CD4-positive, alpha-beta T cell (primary cell): ENCODE data around the gene CIB4. TPM values are rescaled to one million over a fixed set of nuclear protein-coding genes. Genes with fewer than 3 reads are reported as not detected.
A peak's percentile ranks its signal among the peaks of the same experiment; 100 is the strongest.

Experiments used
- ATAC-seq: fragments of 200-7000 bp; cut with Tn5 transposase; one replicate; pipeline ENCODE4 v1.10.0; 2022; ENCODE audit warnings: mild to moderate bottlenecking; ENCODE audit not compliant: poor library complexity
- CTCF ChIA-PET: fragments of 350-600 bp; sonication (Branson Sonifier 250); formaldehyde crosslinking; loops from one replicate; lab custom pipeline; 2021; ENCODE audit warnings: antibody characterized with exemption, inconsistent platforms; lab: Charles Lee
- POLR2A ChIA-PET: fragments of 350-600 bp; sonication (Branson Sonifier 250); formaldehyde crosslinking; loops from one replicate; lab custom pipeline; 2021; ENCODE audit warnings: antibody characterized with exemption, inconsistent platforms; lab: Charles Lee
- DNase-seq, 14 experiments: peaks; one replicate each; pipeline ENCODE4 v3.0.0-alpha.2; 2013 to 2020; ENCODE audit warnings: mixed read lengths in 2 of 14
- H3K27ac ChIP-seq, 2 donors: one replicate each; pipeline versions ENCODE4 v1.5.1 to v1.7.0; 2013; ENCODE audit warnings: low read length in 2 of 2, low read depth in 1 of 2, mild to moderate bottlenecking in 1 of 2
- H3K27me3 ChIP-seq, 2 experiments: 1 replicate in 1 of 2; 2 replicates in 1 of 2; pipeline versions ENCODE4 v1.6.1 to v1.7.0; 2013; ENCODE audit warnings: low read length in 2 of 2, control low read depth in 1 of 2, mild to moderate bottlenecking in 1 of 2, moderate library complexity in 1 of 2; ENCODE audit not compliant: insufficient read depth in 2 of 2, control insufficient read depth in 1 of 2
- H3K36me3 ChIP-seq: one replicate; pipeline ENCODE4 v1.6.1; 2013; ENCODE audit warnings: low read length, control low read depth; ENCODE audit not compliant: insufficient read depth
- H3K4me1 ChIP-seq: one replicate; pipeline ENCODE4 v1.6.1; 2013; ENCODE audit warnings: low read length, control low read depth; ENCODE audit not compliant: insufficient read depth
- H3K4me3 ChIP-seq: one replicate; pipeline ENCODE4 v1.5.1; 2013; ENCODE audit warnings: mild to moderate bottlenecking, low read length, moderate library complexity
- H3K9me3 ChIP-seq, 2 experiments: 1 replicate in 1 of 2; 2 replicates in 1 of 2; pipeline versions ENCODE4 v1.6.1 to v1.7.0; 2013; ENCODE audit warnings: low read length in 2 of 2, mild to moderate bottlenecking in 2 of 2, control low read depth in 1 of 2, moderate library complexity in 1 of 2; ENCODE audit not compliant: control insufficient read depth in 1 of 2, insufficient read depth in 1 of 2
- H3K27ac Mint-ChIP-seq: one replicate; pipeline ENCODE4 v1.8.0; 2020; ENCODE audit warnings: mixed read lengths
- H3K27me3 Mint-ChIP-seq: one replicate; pipeline ENCODE4 v1.8.0; 2021; ENCODE audit warnings: mixed read lengths
- H3K36me3 Mint-ChIP-seq: one replicate; pipeline ENCODE4 v1.8.0; 2021; ENCODE audit warnings: low read depth, mixed read lengths
- H3K4me1 Mint-ChIP-seq: one replicate; pipeline ENCODE4 v1.8.0; 2021; ENCODE audit warnings: low read depth, mixed read lengths
- H3K4me3 Mint-ChIP-seq: one replicate; pipeline ENCODE4 v1.8.0; 2020; ENCODE audit warnings: mild to moderate bottlenecking, mixed read lengths
- H3K9me3 Mint-ChIP-seq: one replicate; pipeline ENCODE4 v1.8.0; 2020; ENCODE audit warnings: mixed read lengths
- intact Hi-C, 2 experiments: fragments of 100-400 bp; cut with DNase I in 1 of 2; cut with micrococcal nuclease in 1 of 2; formaldehyde crosslinking; loops; one replicate each; pipeline versions ENCODE4 v1.15.1 to v1.9.0; 2023 to 2025; cut with DNase I, micrococcal nuclease
- total RNA-seq, 174 experiments: library from RNA in 2 of 174; stranded (reverse) in 2 of 174; gene quantifications; one replicate each; pipeline ENCODE4 v1.2.3 and lab custom pipeline; 2021 to 2026
- TF ChIP-seq, protein P1 (sequence below): fragments of 200-600 bp; IDR thresholded peaks from one replicate; pipeline ENCODE4 v1.8.0; 2022; ENCODE audit warnings: antibody characterized with exemption, mild to moderate bottlenecking

The CIB4 gene
- total RNA-seq, 2 experiments from 2014 or later: not detected

DNA sequence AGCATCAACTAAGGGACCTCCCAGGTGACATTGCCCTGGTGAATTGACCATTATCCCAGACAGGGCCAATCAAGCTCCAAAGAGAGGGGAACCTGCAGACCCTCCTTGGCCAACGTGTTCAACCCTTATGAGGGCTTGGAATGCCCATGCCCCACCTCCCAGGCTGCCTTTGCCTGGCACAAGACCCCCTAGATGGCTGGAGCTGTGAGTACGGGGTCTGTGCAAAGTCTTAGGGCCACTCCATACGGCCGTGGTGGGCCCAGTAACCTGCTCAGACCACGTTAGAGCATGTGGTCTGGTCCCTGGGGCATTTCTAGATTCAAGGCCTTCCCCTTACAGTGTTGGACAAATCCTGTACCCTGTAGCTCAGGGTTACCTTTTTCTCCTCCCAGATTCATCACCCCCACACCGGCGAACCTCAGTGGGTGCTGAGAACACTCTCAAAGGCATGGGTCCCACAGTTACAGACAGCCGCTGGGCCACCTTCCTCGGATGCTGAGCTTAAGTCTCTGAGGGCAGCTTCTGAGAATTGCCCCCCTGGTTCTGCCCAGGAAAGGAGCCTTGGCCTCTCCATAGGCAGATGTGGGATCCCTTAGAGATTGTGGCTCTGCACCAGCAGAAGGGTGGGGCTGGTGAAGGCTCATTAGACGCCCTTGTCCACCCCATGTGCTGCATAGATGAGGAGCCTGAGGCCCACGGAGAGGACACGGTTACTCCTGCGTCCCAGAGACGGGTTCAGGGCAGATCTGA, 33.0 kb upstream of the CIB4 start:
- Mint-ChIP-seq H3K36me3 (no peaks in the 10 kb centered on the region), H3K9me3 (no peaks in the 10 kb centered on the region), H3K4me1 (no peaks in the 10 kb centered on the region), H3K4me3 (no peak overlapping the region), H3K27me3 (peaks cover 63% of the 10 kb centered on the region), H3K27ac (no peak overlapping the region)
- Histone ChIP-seq H3K4me1 (no peaks in the 10 kb centered on the region), H3K36me3 (no peaks in the 10 kb centered on the region), H3K9me3 (no peaks in the 10 kb centered on the region), H3K27me3 (peaks cover 7 to 29% of the 10 kb centered on the region in 2 experiments), H3K4me3 (no peak overlapping the region), H3K27ac (no peak overlapping the region)
- POLR2A ChIA-PET: no interaction called here
- CTCF ChIA-PET: no interaction called here
- TF ChIP-seq, protein P1, sequence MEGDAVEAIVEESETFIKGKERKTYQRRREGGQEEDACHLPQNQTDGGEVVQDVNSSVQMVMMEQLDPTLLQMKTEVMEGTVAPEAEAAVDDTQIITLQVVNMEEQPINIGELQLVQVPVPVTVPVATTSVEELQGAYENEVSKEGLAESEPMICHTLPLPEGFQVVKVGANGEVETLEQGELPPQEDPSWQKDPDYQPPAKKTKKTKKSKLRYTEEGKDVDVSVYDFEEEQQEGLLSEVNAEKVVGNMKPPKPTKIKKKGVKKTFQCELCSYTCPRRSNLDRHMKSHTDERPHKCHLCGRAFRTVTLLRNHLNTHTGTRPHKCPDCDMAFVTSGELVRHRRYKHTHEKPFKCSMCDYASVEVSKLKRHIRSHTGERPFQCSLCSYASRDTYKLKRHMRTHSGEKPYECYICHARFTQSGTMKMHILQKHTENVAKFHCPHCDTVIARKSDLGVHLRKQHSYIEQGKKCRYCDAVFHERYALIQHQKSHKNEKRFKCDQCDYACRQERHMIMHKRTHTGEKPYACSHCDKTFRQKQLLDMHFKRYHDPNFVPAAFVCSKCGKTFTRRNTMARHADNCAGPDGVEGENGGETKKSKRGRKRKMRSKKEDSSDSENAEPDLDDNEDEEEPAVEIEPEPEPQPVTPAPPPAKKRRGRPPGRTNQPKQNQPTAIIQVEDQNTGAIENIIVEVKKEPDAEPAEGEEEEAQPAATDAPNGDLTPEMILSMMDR: no peak
- ATAC-seq (no peak), DNase-seq (no peak)
- intact Hi-C loops: no loop called here

DNA sequence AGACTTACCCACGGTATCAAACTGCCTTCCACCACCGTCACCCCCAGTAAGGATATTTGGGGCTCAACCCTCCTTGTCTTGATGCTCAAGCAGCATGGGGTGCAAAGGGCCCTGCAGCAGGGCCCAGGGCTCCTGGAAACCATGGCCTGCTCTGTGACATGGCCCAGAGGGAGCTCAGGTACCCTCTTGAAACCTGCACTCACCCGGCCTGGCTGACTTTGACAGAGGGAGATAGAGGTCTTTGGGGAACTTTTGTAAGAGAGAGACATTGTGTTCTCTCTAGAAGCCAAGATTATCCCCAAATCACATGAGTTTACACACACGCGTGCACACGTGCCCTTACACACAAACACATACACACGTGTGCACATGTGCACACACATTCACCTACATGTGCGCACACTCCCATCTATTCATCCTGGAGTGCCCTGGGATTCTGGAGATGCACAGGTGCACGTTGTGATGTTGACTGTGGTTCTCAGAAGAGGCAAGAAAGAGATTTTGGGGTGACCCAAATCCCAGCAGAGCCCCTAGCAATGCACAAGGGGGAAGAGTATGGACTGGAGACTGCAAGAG, 31.7 kb upstream of the CIB4 start:
- no peaks in the 10 kb centered on the region for H3K36me3 ChIP-seq
- peaks cover 11 to 31% of the 10 kb centered on the region in 2 experiments for H3K27me3 ChIP-seq
- H3K27ac ChIP-seq: no peak overlapping the region
- no peak overlapping the region for H3K4me3 ChIP-seq
- TF ChIP-seq, protein P1: no peak
- Mint-ChIP-seq H3K9me3 (no peaks in the 10 kb centered on the region), H3K4me1 (no peaks in the 10 kb centered on the region), H3K4me3 (no peak overlapping the region), H3K27ac (no peak overlapping the region), H3K36me3 (no peaks in the 10 kb centered on the region), H3K27me3 (peaks cover 65% of the 10 kb centered on the region)
- POLR2A ChIA-PET: no interaction called here
- intact Hi-C loops: no loop called here
- CTCF ChIA-PET: no interaction called here
- ATAC-seq (no peak), DNase-seq (peak in 1 of 14 experiments; percentile 26)
- H3K4me1 ChIP-seq: no peaks in the 10 kb centered on the region
- no peaks in the 10 kb centered on the region for H3K9me3 ChIP-seq

DNA sequence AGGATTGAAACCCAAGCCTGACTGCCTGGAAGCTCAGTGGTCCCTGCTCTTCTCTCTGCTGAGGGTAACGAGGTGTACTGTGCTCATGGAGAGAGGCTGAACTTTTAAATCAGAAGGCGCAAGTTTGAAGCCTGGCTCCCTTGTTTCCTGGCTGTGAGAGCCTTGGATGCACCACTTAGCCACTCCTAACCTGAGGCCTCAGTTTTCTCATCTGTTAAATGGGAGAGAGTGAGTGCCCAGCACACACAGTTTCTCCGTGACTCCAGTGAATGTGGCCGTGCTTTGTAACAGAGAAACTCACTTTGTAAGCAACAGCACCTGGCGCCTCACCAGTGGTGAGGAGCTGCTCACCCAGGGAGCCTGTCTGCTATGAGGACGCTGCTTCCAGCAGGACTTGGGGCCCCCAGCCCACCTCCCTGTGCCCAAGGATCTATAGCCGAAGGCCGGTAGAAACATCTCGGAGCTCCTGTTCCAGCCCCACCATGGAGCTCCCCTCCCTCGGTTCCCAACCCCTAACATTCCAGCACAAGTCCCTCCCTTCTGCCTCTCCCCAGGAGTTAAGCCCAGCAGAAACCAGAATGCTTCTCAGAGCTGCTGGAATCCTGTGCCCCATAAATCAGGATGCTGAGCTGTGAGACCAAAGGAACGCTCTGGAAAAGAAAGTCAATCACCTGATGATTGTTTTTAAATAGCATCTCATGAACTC, 31.1 kb upstream of the CIB4 start:
- no peaks in the 10 kb centered on the region for H3K9me3 Mint-ChIP-seq
- TF ChIP-seq, protein P1: no peak
- ChIA-PET POLR2A (no interaction called here), CTCF (no interaction called here)
- H3K4me3 Mint-ChIP-seq: no peak overlapping the region
- ATAC-seq (no peak), DNase-seq (peak in 1 of 14 experiments; percentile 12)
- Histone ChIP-seq H3K36me3 (no peaks in the 10 kb centered on the region), H3K4me3 (no peak overlapping the region), H3K27me3 (peaks cover 9 to 31% of the 10 kb centered on the region in 2 experiments), H3K27ac (no peak overlapping the region), H3K9me3 (no peaks in the 10 kb centered on the region), H3K4me1 (no peaks in the 10 kb centered on the region)
- no peak overlapping the region for H3K27ac Mint-ChIP-seq
- H3K4me1 Mint-ChIP-seq: no peaks in the 10 kb centered on the region
- H3K36me3 Mint-ChIP-seq: no peaks in the 10 kb centered on the region
- H3K27me3 Mint-ChIP-seq: peaks cover 65% of the 10 kb centered on the region
- intact Hi-C loops: no loop called here
